WTC11 (cell line): ENCODE data around the gene SHC2. TPM values are rescaled to one million over a fixed set of nuclear protein-coding genes. Genes with fewer than 3 reads are reported as not detected.

Experiments used
- ATAC-seq: fragments of 200-7000 bp; cut with Tn5 transposase; 2 replicates; pipeline ENCODE4 v1.10.0; 2021; ENCODE audit warnings: mild to moderate bottlenecking, moderate library complexity
- CTCF ChIA-PET: fragments of 300-600 bp; sonication (Branson Sonifier 250); formaldehyde crosslinking; loops from one replicate; lab custom pipeline; 2021; ENCODE audit warnings: antibody characterized with exemption; lab: Charles Lee
- POLR2A ChIA-PET: fragments of 350-600 bp; sonication (Branson Sonifier 250); formaldehyde crosslinking; loops from one replicate; lab custom pipeline; 2021; ENCODE audit warnings: antibody characterized with exemption; lab: Charles Lee
- DNase-seq: peaks from one replicate; pipeline ENCODE4 v3.0.0; 2021; ENCODE audit warnings: low spot score
- H3K27ac Mint-ChIP-seq: 2 replicates; pipeline ENCODE4 v1.8.0; 2021; ENCODE audit warnings: mixed read lengths
- H3K27me3 Mint-ChIP-seq: 2 replicates; pipeline ENCODE4 v1.8.0; 2021; ENCODE audit warnings: low read depth, mild to moderate bottlenecking, moderate library complexity, mixed read lengths
- H3K36me3 Mint-ChIP-seq: 2 replicates; pipeline ENCODE4 v1.8.0; 2021; ENCODE audit warnings: mixed read lengths
- H3K4me1 Mint-ChIP-seq: 2 replicates; pipeline ENCODE4 v1.8.0; 2022; ENCODE audit warnings: mixed read lengths
- H3K4me3 Mint-ChIP-seq: 2 replicates; pipeline ENCODE4 v1.8.0; 2021; ENCODE audit warnings: mild to moderate bottlenecking, moderate library complexity, mixed read lengths
- H3K9me3 Mint-ChIP-seq: 2 replicates; pipeline ENCODE4 v1.8.0; 2021; ENCODE audit warnings: mixed read lengths
- AR ChIP-seq: fragments of 250-450 bp; sonication (Bioruptor Pico); IDR thresholded peaks from 2 replicates; pipeline ENCODE4 v1.9.0; 2021; ENCODE audit warnings: mild to moderate bottlenecking
- ATF2 ChIP-seq: sonication (generic); formaldehyde crosslinking; IDR thresholded peaks from 2 replicates; pipeline ENCODE4 v1.8.1; 2022; ENCODE audit warnings: low read depth, missing genetic modification reagents, borderline replicate concordance
- ELF4 ChIP-seq: sonication (generic); formaldehyde crosslinking; IDR thresholded peaks from 2 replicates; pipeline ENCODE4 v1.8.1; 2022; ENCODE audit warnings: low read depth, mild to moderate bottlenecking, moderate library complexity, missing genetic modification reagents
- ETV6 ChIP-seq: sonication (generic); formaldehyde crosslinking; IDR thresholded peaks from 2 replicates; pipeline ENCODE4 v1.8.1; 2022; ENCODE audit warnings: mild to moderate bottlenecking, missing genetic modification reagents
- FOXJ3 ChIP-seq: sonication (generic); formaldehyde crosslinking; IDR thresholded peaks from 2 replicates; pipeline ENCODE4 v1.9.0; 2021; ENCODE audit warnings: missing genetic modification reagents, mild to moderate bottlenecking, borderline replicate concordance
- FOXK1 ChIP-seq: sonication (generic); formaldehyde crosslinking; IDR thresholded peaks from 2 replicates; pipeline ENCODE4 v1.8.0; 2022; ENCODE audit warnings: mild to moderate bottlenecking, moderate library complexity, missing genetic modification reagents
- FOXP4 ChIP-seq: sonication (generic); formaldehyde crosslinking; IDR thresholded peaks from 2 replicates; pipeline ENCODE4 v1.8.0; 2022; ENCODE audit warnings: mild to moderate bottlenecking, missing genetic modification reagents
- GABPB1 ChIP-seq: sonication (generic); formaldehyde crosslinking; IDR thresholded peaks from 2 replicates; pipeline ENCODE4 v1.8.1; 2023; ENCODE audit warnings: mild to moderate bottlenecking, missing genetic modification reagents
- HMGA2 ChIP-seq: fragments of 250-450 bp; sonication (Bioruptor Pico); IDR thresholded peaks from 2 replicates; pipeline ENCODE4 v1.4.0; 2021; ENCODE audit warnings: mild to moderate bottlenecking, moderate library complexity
- IRF2 ChIP-seq: sonication (generic); formaldehyde crosslinking; IDR thresholded peaks from 2 replicates; pipeline ENCODE4 v1.8.0; 2022; ENCODE audit warnings: low read depth, missing genetic modification reagents, borderline replicate concordance
- KAT7 ChIP-seq: sonication (generic); formaldehyde crosslinking; IDR thresholded peaks from 2 replicates; pipeline ENCODE4 v1.8.1; 2023; ENCODE audit warnings: missing genetic modification reagents, mild to moderate bottlenecking, borderline replicate concordance
- NFYB ChIP-seq: sonication (generic); formaldehyde crosslinking; conservative IDR thresholded peaks from 2 replicates; pipeline ENCODE4 v1.8.0; 2022; ENCODE audit warnings: low read depth, missing genetic modification reagents
- OVOL2 ChIP-seq: fragments of 250-450 bp; sonication (Bioruptor Pico); IDR thresholded peaks from 2 replicates; pipeline ENCODE4 v1.9.0; 2021; ENCODE audit warnings: mild to moderate bottlenecking, borderline replicate concordance
- PREB ChIP-seq: sonication (generic); formaldehyde crosslinking; IDR thresholded peaks from 2 replicates; pipeline ENCODE4 v1.8.1; 2022; ENCODE audit warnings: mild to moderate bottlenecking, missing genetic modification reagents, moderate library complexity, borderline replicate concordance
- TCF7 ChIP-seq: sonication (generic); formaldehyde crosslinking; IDR thresholded peaks from 2 replicates; pipeline ENCODE4 v1.8.0; 2022; ENCODE audit warnings: mild to moderate bottlenecking, low read depth, missing genetic modification reagents, moderate library complexity
- ZBTB21 ChIP-seq: sonication (generic); formaldehyde crosslinking; IDR thresholded peaks from 2 replicates; pipeline ENCODE4 v1.8.1; 2023; ENCODE audit warnings: mild to moderate bottlenecking, missing genetic modification reagents, borderline replicate concordance
- ZNF121 ChIP-seq: sonication (generic); formaldehyde crosslinking; IDR thresholded peaks from 2 replicates; pipeline ENCODE4 v1.8.0; 2023; ENCODE audit warnings: missing genetic modification reagents
- ZNF425 ChIP-seq: fragments of 250-450 bp; sonication (Bioruptor Pico); conservative IDR thresholded peaks from 2 replicates; pipeline ENCODE4 v1.9.0; 2021; ENCODE audit warnings: mild to moderate bottlenecking
- total RNA-seq: library from RNA; stranded (reverse); gene quantifications from 3 replicates; pipeline ENCODE4 v1.2.3, GENCODE V29; 2021

Gene SHC2
- total RNA-seq, 1 experiment from 2014 or later: 8.4 TPM

GRCh38 chr19:468587-469256, 7.9 kb upstream of the SHC2 start (continued):
- no peak for TF ChIP-seq ATF2 (CRISPR knock-in tag)

GRCh38 chr19:467554-467953, 6.7 kb upstream of the SHC2 start:
- no peak overlapping the region for H3K4me3 Mint-ChIP-seq
- H3K27ac Mint-ChIP-seq: no peak overlapping the region

GRCh38 chr19:465056-465816, 4.4 kb upstream of the SHC2 start:
- H3K4me1 Mint-ChIP-seq: no peaks in the 10 kb centered on the region
- H3K36me3 Mint-ChIP-seq: no peaks in the 10 kb centered on the region
- no peak overlapping the region for H3K27ac Mint-ChIP-seq
- peaks cover 22% of the 10 kb centered on the region for H3K27me3 Mint-ChIP-seq
- H3K9me3 Mint-ChIP-seq: no peaks in the 10 kb centered on the region; the same call in 1 of the 2 replicates
- ATAC-seq: no peak
- DNase-seq: no peak
- no peak overlapping the region for H3K4me3 Mint-ChIP-seq
- POLR2A ChIA-PET: no interaction called here
- CTCF ChIA-PET: no interaction called here
- TF ChIP-seq ZBTB21 (CRISPR knock-in tag) (no peak), GABPB1 (CRISPR knock-in tag) (no peak), AR (CRISPR knock-in tag) (no peak), NFYB (CRISPR knock-in tag) (no peak), TCF7 (no peak), IRF2 (CRISPR knock-in tag) (no peak), ETV6 (CRISPR knock-in tag) (no peak), FOXK1 (CRISPR knock-in tag) (no peak), FOXJ3 (no peak)

More at GRCh38 chr19:467554-467953, 6.7 kb upstream of the SHC2 start:
- ATAC-seq (no peak), DNase-seq (no peak)
- Mint-ChIP-seq H3K4me1 (no peaks in the 10 kb centered on the region), H3K9me3 (no peaks in the 10 kb centered on the region; the same call in 1 of the 2 replicates), H3K27me3 (peaks cover 12% of the 10 kb centered on the region), H3K36me3 (no peaks in the 10 kb centered on the region)
- ChIA-PET POLR2A (no interaction called here), CTCF (interaction anchor here (1.0 kb wide), 1 partner anchor 55 kb away, joined by 3 read pairs; no protein-coding TSS in a partner anchor)
- TF ChIP-seq ZNF425 (CRISPR knock-in tag) (no peak), ELF4 (CRISPR knock-in tag) (no peak), FOXJ3 (no peak), KAT7 (CRISPR knock-in tag) (no peak), TCF7 (no peak), OVOL2 (CRISPR knock-in tag) (no peak), ZNF121 (CRISPR knock-in tag) (no peak), HMGA2 (CRISPR knock-in tag) (no peak), PREB (CRISPR knock-in tag) (no peak), FOXP4 (CRISPR knock-in tag) (no peak)
